IPS-18c (cell line): ENCODE results near the gene PITPNC1.

Source experiments
- H3K4me3 ChIP-seq: 2 replicates; pipeline ENCODE4 v1.7.0; 2013; ENCODE audit warnings: low read depth, mild to moderate bottlenecking, low read length, moderate library complexity; ENCODE audit not compliant: insufficient read depth
- H3K9me3 ChIP-seq: one replicate; pipeline ENCODE4 v1.6.1; 2013; ENCODE audit warnings: mild to moderate bottlenecking, low read length, moderate library complexity; ENCODE audit not compliant: control insufficient read depth, insufficient read depth

PITPNC1 gene

GRCh38 chr17:67438667-67439066 is 61.6 kb downstream of the PITPNC1 start:
- Histone ChIP-seq H3K9me3 (no peaks in the 10 kb centered on the region), H3K4me3 (no peak overlapping the region)

GRCh38 chr17:67439269-67439668 is 62.2 kb downstream of the PITPNC1 start:
- H3K4me3 ChIP-seq = no peak overlapping the region
- no peaks in the 10 kb centered on the region for H3K9me3 ChIP-seq

- H3K9me3 ChIP-seq = no peaks in the 10 kb centered on the region
- H3K4me3 ChIP-seq = no peak overlapping the region
Observed at GRCh38 chr17:67440277-67441051, 63.4 kb downstream of the PITPNC1 start.

GRCh38 chr17:67441052-67441895 is 64.2 kb downstream of the PITPNC1 start:
- Histone ChIP-seq H3K4me3 (no peak overlapping the region), H3K9me3 (no peaks in the 10 kb centered on the region)

GRCh38 chr17:67441896-67442219 is 64.8 kb downstream of the PITPNC1 start:
- Histone ChIP-seq H3K4me3 (no peak overlapping the region), H3K9me3 (no peaks in the 10 kb centered on the region)

GRCh38 chr17:67442787-67443624 is 65.9 kb downstream of the PITPNC1 start:
- Histone ChIP-seq H3K9me3 (no peaks in the 10 kb centered on the region), H3K4me3 (no peak overlapping the region)

GRCh38 chr17:67443931-67444595 is 67.0 kb downstream of the PITPNC1 start:
- H3K4me3 ChIP-seq = no peak overlapping the region
- no peaks in the 10 kb centered on the region for H3K9me3 ChIP-seq

GRCh38 chr17:67448449-67448848 is 71.4 kb downstream of the PITPNC1 start:
- Histone ChIP-seq H3K9me3 (no peaks in the 10 kb centered on the region), H3K4me3 (no peak overlapping the region)

- no peak overlapping the region for H3K4me3 ChIP-seq
- no peaks in the 10 kb centered on the region for H3K9me3 ChIP-seq
Observed at GRCh38 chr17:67449065-67449464, 72.0 kb downstream of the PITPNC1 start.

- Histone ChIP-seq H3K4me3 (no peak overlapping the region), H3K9me3 (no peaks in the 10 kb centered on the region)
Observed at GRCh38 chr17:67449845-67450755, 73.0 kb downstream of the PITPNC1 start.

- Histone ChIP-seq H3K4me3 (no peak overlapping the region), H3K9me3 (no peaks in the 10 kb centered on the region)
Observed at GRCh38 chr17:67452681-67453554, 75.8 kb downstream of the PITPNC1 start.

- no peak overlapping the region for H3K4me3 ChIP-seq
Observed at GRCh38 chr17:67456103-67456502, 79.0 kb downstream of the PITPNC1 start.

GRCh38 chr17:67456889-67457288 is 79.8 kb downstream of the PITPNC1 start:
- H3K4me3 ChIP-seq = no peak overlapping the region
- H3K9me3 ChIP-seq = no peaks in the 10 kb centered on the region

More at GRCh38 chr17:67456103-67456502, 79.0 kb downstream of the PITPNC1 start:
- no peaks in the 10 kb centered on the region for H3K9me3 ChIP-seq

GRCh38 chr17:67458203-67458602 is 81.1 kb downstream of the PITPNC1 start:
- Histone ChIP-seq H3K4me3 (no peak overlapping the region), H3K9me3 (no peaks in the 10 kb centered on the region)

- Histone ChIP-seq H3K4me3 (no peak overlapping the region), H3K9me3 (no peaks in the 10 kb centered on the region)
Observed at GRCh38 chr17:67459985-67460384, 82.9 kb downstream of the PITPNC1 start.
